Tibial artery (tissue), 4 donors: ENCODE measurements around the gene DAZAP1.

Source experiments
- DNase-seq, 2 donors: peaks; one replicate each; pipeline ENCODE4 v3.0.0-alpha.2; 2019
- H3K27ac ChIP-seq, 2 donors: fragments of 200-600 bp; sonication (generic) in 1 of 2; 1 replicate in 1 of 2; 2 replicates in 1 of 2; pipeline ENCODE4 v1.5.1; 2018 to 2019; ENCODE audit warnings: mild to moderate bottlenecking in 1 of 2
- H3K27me3 ChIP-seq, 2 donors: fragments of 200-600 bp; sonication (generic) in 1 of 2; one replicate each; pipeline versions ENCODE4 v1.5.1 to v1.6.0; 2016 to 2019
- H3K36me3 ChIP-seq, 3 donors: fragments of 200-600 bp; sonication (generic) in 2 of 3; one replicate each; pipeline ENCODE4 v1.5.1; 2016 to 2019; ENCODE audit warnings: mild to moderate bottlenecking in 2 of 3
- H3K4me1 ChIP-seq, 4 donors: fragments of 200-600 bp; sonication (generic) in 2 of 4; 1 replicate in 3 of 4; 2 replicates in 1 of 4; pipeline ENCODE4 v1.5.1; 2016 to 2019
- H3K4me3 ChIP-seq, 2 donors: fragments of 200-600 bp; sonication (generic) in 1 of 2; 1 replicate in 1 of 2; 2 replicates in 1 of 2; pipeline ENCODE4 v1.5.1; 2018 to 2019; ENCODE audit warnings: mild to moderate bottlenecking in 2 of 2
- H3K9me3 ChIP-seq, 3 donors: fragments of 200-600 bp; sonication (generic) in 1 of 3; one replicate each; pipeline ENCODE4 v1.5.1; 2016 to 2019
- intact Hi-C: fragments of 100-400 bp; cut with DNase I; formaldehyde crosslinking; loops from one replicate; pipeline ENCODE4 v1.15.0; 2023; ENCODE audit warnings: low total_unique reads
- TF ChIP-seq, protein P1 (sequence below), 2 experiments: fragments of 200-600 bp in 1 of 2; fragments of 450-650 bp in 1 of 2; IDR thresholded peaks; one replicate each; pipeline ENCODE4 v1.5.1; 2017 to 2019; ENCODE audit warnings: antibody characterized with exemption in 2 of 2, mild to moderate bottlenecking in 1 of 2, moderate library complexity in 1 of 2

DAZAP1 gene

GRCh38 chr19:1472231-1473084 is 65.1 kb downstream of the DAZAP1 start:
- Histone ChIP-seq H3K27me3 (peaks cover 24 to 98% of the 10 kb centered on the region in 2 donors), H3K4me3 (no peak overlapping the region), H3K27ac (no peak overlapping the region), H3K9me3 (no peaks in the 10 kb centered on the region), H3K36me3 (peaks cover 0 to 30% (median 30%) of the 10 kb centered on the region in 3 donors), H3K4me1 (peaks cover 10 to 62% (median 55%) of the 10 kb centered on the region in 4 donors)
- no peak for DNase-seq
- TF ChIP-seq, protein P1, sequence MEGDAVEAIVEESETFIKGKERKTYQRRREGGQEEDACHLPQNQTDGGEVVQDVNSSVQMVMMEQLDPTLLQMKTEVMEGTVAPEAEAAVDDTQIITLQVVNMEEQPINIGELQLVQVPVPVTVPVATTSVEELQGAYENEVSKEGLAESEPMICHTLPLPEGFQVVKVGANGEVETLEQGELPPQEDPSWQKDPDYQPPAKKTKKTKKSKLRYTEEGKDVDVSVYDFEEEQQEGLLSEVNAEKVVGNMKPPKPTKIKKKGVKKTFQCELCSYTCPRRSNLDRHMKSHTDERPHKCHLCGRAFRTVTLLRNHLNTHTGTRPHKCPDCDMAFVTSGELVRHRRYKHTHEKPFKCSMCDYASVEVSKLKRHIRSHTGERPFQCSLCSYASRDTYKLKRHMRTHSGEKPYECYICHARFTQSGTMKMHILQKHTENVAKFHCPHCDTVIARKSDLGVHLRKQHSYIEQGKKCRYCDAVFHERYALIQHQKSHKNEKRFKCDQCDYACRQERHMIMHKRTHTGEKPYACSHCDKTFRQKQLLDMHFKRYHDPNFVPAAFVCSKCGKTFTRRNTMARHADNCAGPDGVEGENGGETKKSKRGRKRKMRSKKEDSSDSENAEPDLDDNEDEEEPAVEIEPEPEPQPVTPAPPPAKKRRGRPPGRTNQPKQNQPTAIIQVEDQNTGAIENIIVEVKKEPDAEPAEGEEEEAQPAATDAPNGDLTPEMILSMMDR (IDR thresholded peaks at IDR 0.05), result no peak
- intact Hi-C loops, result no loop called here

DNA sequence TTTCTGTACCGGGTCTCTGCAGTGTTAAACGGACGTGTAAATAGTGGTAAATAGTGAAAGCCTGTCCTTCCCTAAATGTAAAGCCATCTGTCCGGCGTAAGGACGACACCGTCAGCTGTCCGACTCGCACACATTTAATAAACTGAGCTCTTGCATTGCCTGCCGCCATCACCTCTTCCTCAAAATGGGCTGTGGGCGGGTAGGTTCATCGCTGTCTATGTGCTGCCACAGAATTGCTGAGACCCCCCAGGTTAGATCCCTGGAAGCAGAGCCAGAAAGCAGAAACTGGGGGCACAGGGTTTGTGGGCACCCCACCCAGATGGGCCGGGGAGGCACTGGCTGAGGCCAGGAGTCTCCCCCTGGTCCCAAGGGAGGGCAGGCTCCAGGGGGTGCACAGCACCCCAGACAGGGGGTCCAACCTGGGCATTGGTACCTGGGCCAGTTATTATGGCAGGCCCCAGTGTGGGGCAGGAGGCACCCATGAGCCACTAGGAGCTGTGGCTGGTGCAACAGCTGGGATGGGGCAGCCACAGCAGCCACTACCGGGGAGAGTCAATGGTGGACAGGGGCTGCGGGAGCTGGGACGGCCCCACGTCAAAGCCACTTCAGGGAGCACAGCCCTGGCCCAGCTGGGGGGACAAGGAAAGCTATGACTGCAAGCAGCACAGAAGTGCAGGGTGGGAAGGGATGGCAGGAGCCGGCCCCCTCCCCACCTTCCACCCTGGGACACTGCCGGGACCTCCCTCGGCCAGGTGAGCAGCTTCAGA is 65.9 kb downstream of the DAZAP1 start:
- H3K27me3 ChIP-seq, result peaks cover 24 to 89% of the 10 kb centered on the region in 2 donors

GRCh38 chr19:1474011-1474764 is 66.8 kb downstream of the DAZAP1 start:
- H3K4me3 ChIP-seq, result no peak overlapping the region
- intact Hi-C loops, result no loop called here
- H3K27me3 ChIP-seq, result peaks cover 24 to 80% of the 10 kb centered on the region in 2 donors
- no peak for DNase-seq
- H3K36me3 ChIP-seq, result peaks cover 0 to 30% (median 30%) of the 10 kb centered on the region in 3 donors
- no peaks in the 10 kb centered on the region for H3K9me3 ChIP-seq
- H3K4me1 ChIP-seq, result peaks cover 10 to 57% (median 48%) of the 10 kb centered on the region in 4 donors
- no peak overlapping the region for H3K27ac ChIP-seq
- TF ChIP-seq, protein P1 (IDR thresholded peaks at IDR 0.05), result no peak

More for the DNA sequence above, 65.9 kb downstream of the DAZAP1 start:
- Histone ChIP-seq H3K36me3 (peaks cover 0 to 30% (median 30%) of the 10 kb centered on the region in 3 donors), H3K27ac (no peak overlapping the region), H3K4me3 (no peak overlapping the region), H3K4me1 (peaks cover 10 to 62% (median 52%) of the 10 kb centered on the region in 4 donors), H3K9me3 (no peaks in the 10 kb centered on the region)
- TF ChIP-seq, protein P1 (IDR thresholded peaks at IDR 0.05), result no peak
- intact Hi-C loops, result no loop called here
- DNase-seq, result no peak

DNA sequence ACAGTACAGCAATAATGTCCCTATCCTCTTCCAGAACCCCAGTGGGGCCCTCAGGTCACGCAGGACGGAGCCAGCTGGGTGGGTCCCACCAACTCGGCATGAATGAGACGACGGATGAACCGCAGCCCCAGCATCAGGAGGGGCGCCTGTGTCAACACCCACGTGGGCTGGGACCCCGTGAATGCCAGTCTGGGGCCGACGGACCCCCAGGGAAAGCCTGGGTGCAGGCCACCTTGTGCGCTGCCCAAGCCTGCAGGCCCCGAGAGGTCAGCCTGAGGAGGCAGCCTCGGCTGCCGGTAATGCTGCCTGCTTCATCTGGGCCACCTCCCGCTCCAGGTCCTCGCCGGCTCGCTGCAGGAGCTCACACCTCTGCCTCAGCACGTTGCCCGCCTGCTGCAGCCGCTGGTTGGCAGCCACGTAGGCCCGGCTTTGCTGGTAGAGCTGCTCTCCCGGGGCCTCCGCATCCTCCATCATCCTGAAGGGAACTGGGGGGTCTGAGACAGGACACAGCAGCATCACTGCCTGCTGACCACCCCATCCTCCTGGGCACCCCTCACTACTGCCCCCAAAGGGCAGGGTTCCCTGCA is 67.5 kb downstream of the DAZAP1 start:
- no peaks in the 10 kb centered on the region for H3K9me3 ChIP-seq
- H3K4me1 ChIP-seq, result peaks cover 10 to 57% (median 49%) of the 10 kb centered on the region in 4 donors

More for the DNA sequence above, 67.5 kb downstream of the DAZAP1 start:
- Histone ChIP-seq H3K36me3 (peaks cover 0 to 30% (median 30%) of the 10 kb centered on the region in 3 donors), H3K4me3 (no peak overlapping the region), H3K27me3 (peaks cover 24 to 74% of the 10 kb centered on the region in 2 donors), H3K27ac (no peak overlapping the region)
- intact Hi-C loops, result no loop called here
- DNase-seq, result no peak
- TF ChIP-seq, protein P1 (IDR thresholded peaks at IDR 0.05), result no peak
